Tibial artery (tissue), 4 donors: ENCODE results near the gene PIR.

Experiments
- DNase-seq, 2 donors: peaks; one replicate each; pipeline ENCODE4 v3.0.0-alpha.2; 2019
- H3K27ac ChIP-seq, 2 donors: fragments of 200-600 bp; sonication (generic) in 1 of 2; 1 replicate in 1 of 2; 2 replicates in 1 of 2; pipeline ENCODE4 v1.5.1; 2018 to 2019; ENCODE audit warnings: mild to moderate bottlenecking in 1 of 2
- H3K27me3 ChIP-seq, 2 donors: fragments of 200-600 bp; sonication (generic) in 1 of 2; one replicate each; pipeline versions ENCODE4 v1.5.1 to v1.6.0; 2016 to 2019
- H3K36me3 ChIP-seq, 3 donors: fragments of 200-600 bp; sonication (generic) in 2 of 3; one replicate each; pipeline ENCODE4 v1.5.1; 2016 to 2019; ENCODE audit warnings: mild to moderate bottlenecking in 2 of 3
- H3K4me1 ChIP-seq, 4 donors: fragments of 200-600 bp; sonication (generic) in 2 of 4; 1 replicate in 3 of 4; 2 replicates in 1 of 4; pipeline ENCODE4 v1.5.1; 2016 to 2019
- H3K4me3 ChIP-seq, 2 donors: fragments of 200-600 bp; sonication (generic) in 1 of 2; 1 replicate in 1 of 2; 2 replicates in 1 of 2; pipeline ENCODE4 v1.5.1; 2018 to 2019; ENCODE audit warnings: mild to moderate bottlenecking in 2 of 2
- H3K9me3 ChIP-seq, 3 donors: fragments of 200-600 bp; sonication (generic) in 1 of 3; one replicate each; pipeline ENCODE4 v1.5.1; 2016 to 2019
- CTCF ChIP-seq, 2 experiments: fragments of 200-600 bp in 1 of 2; fragments of 450-650 bp in 1 of 2; IDR thresholded peaks; one replicate each; pipeline ENCODE4 v1.5.1; 2017 to 2019; ENCODE audit warnings: antibody characterized with exemption in 2 of 2, mild to moderate bottlenecking in 1 of 2, moderate library complexity in 1 of 2
- intact Hi-C: fragments of 100-400 bp; cut with DNase I; formaldehyde crosslinking; loops from one replicate; pipeline ENCODE4 v1.15.0; 2023; ENCODE audit warnings: low total_unique reads

PIR gene

GRCh38 chrX:15366506-15367352, 126.4 kb downstream of the PIR start:
- Histone ChIP-seq H3K4me1 (no peaks in the 10 kb centered on the region), H3K9me3 (no peaks in the 10 kb centered on the region), H3K27me3 (no peaks in the 10 kb centered on the region), H3K27ac (no peak overlapping the region), H3K36me3 (no peaks in the 10 kb centered on the region), H3K4me3 (no peak overlapping the region)
- intact Hi-C loops = no loop called here
- TF ChIP-seq CTCF (IDR thresholded peaks at IDR 0.05) = no peak
- DNase-seq = no peak

- no peak for TF ChIP-seq CTCF (IDR thresholded peaks at IDR 0.05)
- DNase-seq = no peak
- intact Hi-C loops = no loop called here
- no peaks in the 10 kb centered on the region for H3K4me1 ChIP-seq
- no peaks in the 10 kb centered on the region for H3K27me3 ChIP-seq
- H3K4me3 ChIP-seq = no peak overlapping the region
- no peak overlapping the region for H3K27ac ChIP-seq
- H3K9me3 ChIP-seq = no peaks in the 10 kb centered on the region
- H3K36me3 ChIP-seq = no peaks in the 10 kb centered on the region
Measured at GRCh38 chrX:15359701-15360100, 133.4 kb downstream of the PIR start.

GRCh38 chrX:15358533-15358932, 134.6 kb downstream of the PIR start:
- Histone ChIP-seq H3K36me3 (no peaks in the 10 kb centered on the region), H3K27me3 (no peaks in the 10 kb centered on the region), H3K4me3 (no peak overlapping the region), H3K9me3 (no peaks in the 10 kb centered on the region), H3K27ac (no peak overlapping the region), H3K4me1 (no peaks in the 10 kb centered on the region)
- TF ChIP-seq CTCF (IDR thresholded peaks at IDR 0.05) = no peak
- intact Hi-C loops = no loop called here
- no peak for DNase-seq

- no peak for TF ChIP-seq CTCF (IDR thresholded peaks at IDR 0.05)
- intact Hi-C loops = no loop called here
- no peak for DNase-seq
Measured at GRCh38 chrX:15356444-15356843, 136.7 kb downstream of the PIR start.

GRCh38 chrX:15350329-15350996, 142.7 kb downstream of the PIR start:
- intact Hi-C loops = no loop called here
- Histone ChIP-seq H3K9me3 (no peaks in the 10 kb centered on the region), H3K27ac (no peak overlapping the region), H3K27me3 (no peaks in the 10 kb centered on the region), H3K4me3 (no peak overlapping the region), H3K36me3 (no peaks in the 10 kb centered on the region), H3K4me1 (no peaks in the 10 kb centered on the region)
- DNase-seq = no peak
- TF ChIP-seq CTCF (IDR thresholded peaks at IDR 0.05) = no peak

More at GRCh38 chrX:15356444-15356843, 136.7 kb downstream of the PIR start:
- Histone ChIP-seq H3K36me3 (no peaks in the 10 kb centered on the region), H3K4me3 (no peak overlapping the region), H3K27ac (no peak overlapping the region), H3K27me3 (no peaks in the 10 kb centered on the region), H3K4me1 (no peaks in the 10 kb centered on the region), H3K9me3 (no peaks in the 10 kb centered on the region)
